Lung (tissue), 12 donors: ENCODE measurements around the gene MSH3. TPM values are rescaled to one million over a fixed set of nuclear protein-coding genes. Genes with fewer than 3 reads are reported as not detected.

Source experiments
- ATAC-seq: fragments of 200-7000 bp; cut with Tn5 transposase; one replicate; pipeline ENCODE4 v1.9.1; 2020; ENCODE audit warnings: moderate number of reproducible peaks; ENCODE audit not compliant: insufficient read depth, low FRiP score
- DNase-seq, 3 donors: peaks; one replicate each; pipeline ENCODE4 v3.0.0-alpha.2; 2013 to 2017
- H3K27ac ChIP-seq, 2 donors: one replicate each; pipeline ENCODE4 v1.5.1; 2013; ENCODE audit warnings: mild to moderate bottlenecking in 2 of 2, moderate library complexity in 2 of 2, control low read depth in 1 of 2, inconsistent platforms in 1 of 2, low read depth in 1 of 2, low read length in 1 of 2
- H3K27me3 ChIP-seq, 3 donors: one replicate each; pipeline ENCODE4 v1.5.1; 2013; ENCODE audit warnings: low read length in 2 of 3; ENCODE audit not compliant: control insufficient read depth in 3 of 3, insufficient read depth in 3 of 3
- H3K36me3 ChIP-seq, 4 donors: one replicate each; pipeline ENCODE4 v1.5.1; 2013; ENCODE audit warnings: low read length in 4 of 4, mild to moderate bottlenecking in 1 of 4, moderate library complexity in 1 of 4; ENCODE audit not compliant: control insufficient read depth in 4 of 4, insufficient read depth in 4 of 4
- H3K4me1 ChIP-seq, 5 donors: one replicate each; pipeline ENCODE4 v1.5.1; 2013; ENCODE audit warnings: low read length in 5 of 5, mild to moderate bottlenecking in 2 of 5, moderate library complexity in 1 of 5; ENCODE audit not compliant: control insufficient read depth in 5 of 5, insufficient read depth in 5 of 5
- H3K4me3 ChIP-seq: one replicate; pipeline ENCODE4 v1.5.1; 2013; ENCODE audit warnings: mild to moderate bottlenecking, control low read depth, moderate library complexity
- H3K9ac ChIP-seq, 2 donors: one replicate each; pipeline ENCODE4 v1.5.1; 2013; ENCODE audit warnings: low read length in 2 of 2, control low read depth in 1 of 2; ENCODE audit not compliant: insufficient read depth in 1 of 2
- H3K9me3 ChIP-seq, 4 donors: one replicate each; pipeline ENCODE4 v1.5.1; 2013; ENCODE audit warnings: low read length in 3 of 4, mild to moderate bottlenecking in 1 of 4, moderate library complexity in 1 of 4; ENCODE audit not compliant: control insufficient read depth in 4 of 4, insufficient read depth in 3 of 4
- WGBS, 2 donors: extraction: QIAGEN DNeasy Blood & Tissue Kit; methylation state at CpG; one replicate each; pipeline ENCODE4 v1.1.7; 2013; 5-methylcytosine and 5-hydroxymethylcytosine counted together
- polyA plus RNA-seq, 2 donors: library from polyadenylated mRNA; stranded (reverse); fragments of 200-250 nt; gene quantifications; one replicate each; pipeline ENCODE4 v1.2.1, GENCODE V29; 2013
- total RNA-seq, 2 donors: library from RNA; depleted of rRNA in 1 of 2; stranded (reverse); fragments of >200 nt in 1 of 2; gene quantifications; one replicate each; pipeline ENCODE4 v1.2.1, GENCODE V29; 2014 to 2021
- TF ChIP-seq, protein P1 (sequence below): IDR thresholded peaks from 2 replicates; pipeline ENCODE4 v1.5.1; 2012; ENCODE audit warnings: mild to moderate bottlenecking; ENCODE audit errors: control extremely low read depth, extremely low read depth
- donor health status: control.
- donor health status: control.
- donor health status: Bipolar disorder and iron deficiency.
- donor health status: healthy.
- donor health status: DM: yes; HTN: yes; CAD: no.

MSH3 gene
- total and polyA plus RNA-seq, 4 donors: 2.8 to 29.0 (median 9.6) TPM

DNA sequence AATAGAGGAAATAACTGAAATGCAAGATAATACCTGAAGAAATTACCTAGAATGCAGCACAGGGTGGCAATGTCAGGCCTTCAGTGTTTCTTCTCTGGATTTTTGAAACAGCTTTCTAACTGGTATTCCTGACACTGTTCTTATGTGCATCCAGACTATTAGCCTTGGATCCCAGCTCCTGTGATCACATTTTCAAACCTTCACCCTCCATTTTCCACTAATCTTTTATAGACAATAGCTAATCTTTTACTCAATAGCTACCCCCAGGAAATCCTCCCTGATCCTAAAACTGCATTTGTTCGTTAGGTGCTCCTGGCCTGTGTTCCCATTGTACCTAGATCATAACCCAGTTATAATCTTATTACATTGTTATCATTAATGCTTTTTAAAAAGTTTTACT, 101.8 kb downstream of the MSH3 start:
- no peaks in the 10 kb centered on the region for H3K27me3 ChIP-seq
- no peak overlapping the region for H3K9ac ChIP-seq
- peaks cover 0 to 3% (median 0%) of the 10 kb centered on the region in 4 donors for H3K9me3 ChIP-seq
- WGBS, 2 donors: 77 to 82% methylated on average over 1 of the region's 1 CpG
- TF ChIP-seq, protein P1, sequence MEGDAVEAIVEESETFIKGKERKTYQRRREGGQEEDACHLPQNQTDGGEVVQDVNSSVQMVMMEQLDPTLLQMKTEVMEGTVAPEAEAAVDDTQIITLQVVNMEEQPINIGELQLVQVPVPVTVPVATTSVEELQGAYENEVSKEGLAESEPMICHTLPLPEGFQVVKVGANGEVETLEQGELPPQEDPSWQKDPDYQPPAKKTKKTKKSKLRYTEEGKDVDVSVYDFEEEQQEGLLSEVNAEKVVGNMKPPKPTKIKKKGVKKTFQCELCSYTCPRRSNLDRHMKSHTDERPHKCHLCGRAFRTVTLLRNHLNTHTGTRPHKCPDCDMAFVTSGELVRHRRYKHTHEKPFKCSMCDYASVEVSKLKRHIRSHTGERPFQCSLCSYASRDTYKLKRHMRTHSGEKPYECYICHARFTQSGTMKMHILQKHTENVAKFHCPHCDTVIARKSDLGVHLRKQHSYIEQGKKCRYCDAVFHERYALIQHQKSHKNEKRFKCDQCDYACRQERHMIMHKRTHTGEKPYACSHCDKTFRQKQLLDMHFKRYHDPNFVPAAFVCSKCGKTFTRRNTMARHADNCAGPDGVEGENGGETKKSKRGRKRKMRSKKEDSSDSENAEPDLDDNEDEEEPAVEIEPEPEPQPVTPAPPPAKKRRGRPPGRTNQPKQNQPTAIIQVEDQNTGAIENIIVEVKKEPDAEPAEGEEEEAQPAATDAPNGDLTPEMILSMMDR: no peak
- no peak overlapping the region for H3K4me3 ChIP-seq
- no peak overlapping the region for H3K27ac ChIP-seq
- no peak for DNase-seq
- H3K4me1 ChIP-seq: no peaks in the 10 kb centered on the region
- peaks cover 0 to 4% (median under 1%) of the 10 kb centered on the region in 4 donors for H3K36me3 ChIP-seq
- no peak for ATAC-seq

DNA sequence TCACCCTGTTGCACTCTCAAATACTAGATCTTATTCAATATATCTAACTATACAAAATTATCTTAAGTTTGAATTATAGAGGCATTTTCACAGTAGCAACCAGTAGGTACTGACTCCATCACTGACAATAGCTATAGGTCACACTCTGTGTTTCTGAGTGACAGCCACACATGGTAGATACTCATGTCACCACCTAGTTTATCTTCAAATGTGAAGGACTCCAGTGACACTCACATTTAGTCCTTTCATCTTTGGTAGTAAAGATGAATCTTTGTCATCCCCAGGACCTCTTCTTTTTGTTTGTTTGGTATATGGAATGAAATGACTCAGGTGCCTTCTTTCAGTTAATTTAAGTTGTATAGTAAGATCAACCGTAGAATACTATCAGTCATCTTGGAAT, 102.8 kb downstream of the MSH3 start:
- 76% methylated on average over 1 of the region's 1 CpG for WGBS, 2 donors
- Histone ChIP-seq H3K36me3 (peaks cover 0 to 7% (median under 1%) of the 10 kb centered on the region in 4 donors), H3K9ac (no peak overlapping the region), H3K27me3 (no peaks in the 10 kb centered on the region), H3K27ac (no peak overlapping the region), H3K4me1 (no peaks in the 10 kb centered on the region), H3K9me3 (peaks cover 0 to 3% (median 0%) of the 10 kb centered on the region in 4 donors), H3K4me3 (no peak overlapping the region)
- ATAC-seq: no peak
- TF ChIP-seq, protein P1: no peak
- DNase-seq: no peak

GRCh38 chr5:80759866-80760577, 105.6 kb downstream of the MSH3 start:
- ATAC-seq (no peak), DNase-seq (no peak)
- no peaks in the 10 kb centered on the region for H3K9me3 ChIP-seq
- TF ChIP-seq, protein P1: no peak
- peaks cover 0 to 11% (median under 1%) of the 10 kb centered on the region in 4 donors for H3K36me3 ChIP-seq
- no peaks in the 10 kb centered on the region for H3K27me3 ChIP-seq
- no peak overlapping the region for H3K4me3 ChIP-seq
- no peak overlapping the region for H3K27ac ChIP-seq
- no peaks in the 10 kb centered on the region for H3K4me1 ChIP-seq
- 92 to 96% methylated on average over 5 of the region's 5 CpGs for WGBS, 2 donors
- no peak overlapping the region for H3K9ac ChIP-seq
